Hepatocyte (in vitro differentiated cells): Measurements from ENCODE around the gene SLC39A8.

Source experiments
- EZH2 ChIP-seq: fragments of 200-600 bp; sonication (generic); IDR thresholded peaks from 2 replicates; pipeline ENCODE4 v1.6.1; 2016; ENCODE audit warnings: antibody characterized with exemption, mild to moderate bottlenecking, borderline replicate concordance
- EZH2phosphoT487 ChIP-seq: fragments of 200-600 bp; sonication (generic); IDR thresholded peaks from one replicate; pipeline ENCODE4 v1.6.1; 2018; ENCODE audit warnings: antibody characterized with exemption, mild to moderate bottlenecking, low read depth, moderate library complexity; ENCODE audit not compliant: unreplicated experiment, severe bottlenecking
- TF ChIP-seq, protein P1 (sequence below): fragments of 200-600 bp; sonication (generic); IDR thresholded peaks from 2 replicates; pipeline ENCODE4 v1.5.1; 2016; ENCODE audit warnings: antibody characterized with exemption, mild to moderate bottlenecking; ENCODE audit not compliant: poor library complexity

DNA sequence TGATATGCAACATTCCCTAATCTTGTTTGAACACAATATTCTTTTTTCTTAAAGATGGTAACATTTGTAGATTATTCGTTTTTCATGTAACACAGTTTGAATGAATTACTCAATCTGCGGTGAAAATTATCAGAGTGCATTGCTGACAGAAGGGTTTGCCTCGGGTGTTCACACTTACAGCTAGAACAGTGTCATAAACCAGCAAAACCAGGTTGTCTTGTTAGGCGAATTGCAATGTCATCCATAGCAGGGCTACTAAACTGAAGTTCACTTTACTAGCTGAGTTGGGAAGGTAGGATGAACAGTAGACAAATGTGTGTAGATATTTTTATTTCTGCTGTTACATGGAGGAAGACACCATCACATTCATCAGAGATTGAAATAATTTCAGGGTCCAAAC is 98.9 kb downstream of the SLC39A8 start:
- TF ChIP-seq, protein P1, sequence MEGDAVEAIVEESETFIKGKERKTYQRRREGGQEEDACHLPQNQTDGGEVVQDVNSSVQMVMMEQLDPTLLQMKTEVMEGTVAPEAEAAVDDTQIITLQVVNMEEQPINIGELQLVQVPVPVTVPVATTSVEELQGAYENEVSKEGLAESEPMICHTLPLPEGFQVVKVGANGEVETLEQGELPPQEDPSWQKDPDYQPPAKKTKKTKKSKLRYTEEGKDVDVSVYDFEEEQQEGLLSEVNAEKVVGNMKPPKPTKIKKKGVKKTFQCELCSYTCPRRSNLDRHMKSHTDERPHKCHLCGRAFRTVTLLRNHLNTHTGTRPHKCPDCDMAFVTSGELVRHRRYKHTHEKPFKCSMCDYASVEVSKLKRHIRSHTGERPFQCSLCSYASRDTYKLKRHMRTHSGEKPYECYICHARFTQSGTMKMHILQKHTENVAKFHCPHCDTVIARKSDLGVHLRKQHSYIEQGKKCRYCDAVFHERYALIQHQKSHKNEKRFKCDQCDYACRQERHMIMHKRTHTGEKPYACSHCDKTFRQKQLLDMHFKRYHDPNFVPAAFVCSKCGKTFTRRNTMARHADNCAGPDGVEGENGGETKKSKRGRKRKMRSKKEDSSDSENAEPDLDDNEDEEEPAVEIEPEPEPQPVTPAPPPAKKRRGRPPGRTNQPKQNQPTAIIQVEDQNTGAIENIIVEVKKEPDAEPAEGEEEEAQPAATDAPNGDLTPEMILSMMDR, result no peak
- TF ChIP-seq EZH2 (no peak), EZH2phosphoT487 (no peak)
